Mesenchymal stem cell (in vitro differentiated cells and primary cell): ENCODE data around the gene HOXC12.

Experiments
- DNase-seq: peaks from one replicate; pipeline ENCODE4 v3.0.0-alpha.2; 2013
- H2AFZ ChIP-seq: one replicate; pipeline ENCODE4 v1.6.1; 2013; ENCODE audit warnings: low read depth, mild to moderate bottlenecking, control low read depth, inconsistent platforms, low read length, moderate library complexity
- H2AK5ac ChIP-seq: 2 replicates; pipeline ENCODE4 v1.6.1; 2013; ENCODE audit warnings: low read length, moderate library complexity, mild to moderate bottlenecking, inconsistent platforms; ENCODE audit not compliant: severe bottlenecking
- H2BK120ac ChIP-seq: one replicate; pipeline ENCODE4 v1.6.1; 2013; ENCODE audit warnings: low read depth, mild to moderate bottlenecking, inconsistent platforms, low read length, moderate library complexity
- H2BK12ac ChIP-seq, 2 experiments: one replicate each; pipeline ENCODE4 v1.6.1; 2013; ENCODE audit warnings: inconsistent platforms in 2 of 2, low read length in 2 of 2, mild to moderate bottlenecking in 2 of 2, moderate library complexity in 2 of 2, control low read depth in 1 of 2
- H2BK15ac ChIP-seq: one replicate; pipeline ENCODE4 v1.6.1; 2013; ENCODE audit warnings: mild to moderate bottlenecking, low read depth, inconsistent platforms; ENCODE audit not compliant: poor library complexity, severe bottlenecking
- H2BK5ac ChIP-seq: 2 replicates; pipeline ENCODE4 v1.6.1; 2013; ENCODE audit warnings: low read depth, mild to moderate bottlenecking, low read length, control low read depth, inconsistent platforms; ENCODE audit not compliant: poor library complexity, severe bottlenecking
- H3K14ac ChIP-seq, 2 experiments: one replicate each; pipeline ENCODE4 v1.6.1; 2013; ENCODE audit warnings: inconsistent platforms in 2 of 2, low read length in 2 of 2, control low read depth in 1 of 2, mild to moderate bottlenecking in 1 of 2, moderate library complexity in 1 of 2
- H3K18ac ChIP-seq, 2 experiments: one replicate each; pipeline ENCODE4 v1.6.1; 2013; ENCODE audit warnings: inconsistent platforms in 2 of 2, low read length in 2 of 2, control low read depth in 1 of 2, low read depth in 1 of 2, mild to moderate bottlenecking in 1 of 2
- H3K23ac ChIP-seq, 2 experiments: one replicate each; pipeline ENCODE4 v1.6.1; 2013; ENCODE audit warnings: inconsistent platforms in 2 of 2, low read length in 2 of 2, mild to moderate bottlenecking in 2 of 2, moderate library complexity in 2 of 2, control low read depth in 1 of 2
- H3K27ac ChIP-seq: 2 replicates; pipeline ENCODE4 v1.5.1; 2013; ENCODE audit warnings: mild to moderate bottlenecking, moderate library complexity, low read length, control low read depth, inconsistent platforms; ENCODE audit not compliant: poor library complexity, severe bottlenecking
- H3K27me3 ChIP-seq, 2 experiments: 2 replicates each; pipeline versions ENCODE4 v1.6.1 to v1.7.0; 2013; ENCODE audit warnings: low read length in 2 of 2, mild to moderate bottlenecking in 2 of 2, moderate library complexity in 2 of 2, control low read depth in 1 of 2, inconsistent platforms in 1 of 2; ENCODE audit not compliant: control insufficient read depth in 1 of 2, insufficient read depth in 1 of 2
- H3K36me3 ChIP-seq, 2 experiments: 2 replicates each; pipeline versions ENCODE4 v1.6.1 to v1.7.0; 2013; ENCODE audit warnings: low read length in 2 of 2, control low read depth in 1 of 2, inconsistent platforms in 1 of 2, low read depth in 1 of 2, mild to moderate bottlenecking in 1 of 2; ENCODE audit not compliant: insufficient read depth in 2 of 2, control insufficient read depth in 1 of 2
- H3K4ac ChIP-seq, 2 experiments: one replicate each; pipeline ENCODE4 v1.6.1; 2013; ENCODE audit warnings: inconsistent platforms in 2 of 2, low read length in 2 of 2, mild to moderate bottlenecking in 2 of 2, moderate library complexity in 2 of 2, control low read depth in 1 of 2, low read depth in 1 of 2
- H3K4me1 ChIP-seq: 2 replicates; pipeline ENCODE4 v1.6.1; 2013; ENCODE audit warnings: low read depth, low read length, control low read depth; ENCODE audit not compliant: control insufficient read depth, insufficient read depth
- H3K4me2 ChIP-seq: 2 replicates; pipeline ENCODE4 v1.6.1; 2013; ENCODE audit warnings: low read length, mild to moderate bottlenecking, inconsistent platforms; ENCODE audit not compliant: poor library complexity, severe bottlenecking
- H3K4me3 ChIP-seq, 2 experiments: 2 replicates each; pipeline versions ENCODE4 v1.5.1 to v1.7.0; 2013; ENCODE audit warnings: low read length in 2 of 2, mild to moderate bottlenecking in 2 of 2, control low read depth in 1 of 2, low read depth in 1 of 2; ENCODE audit not compliant: insufficient read depth in 1 of 2
- H3K79me1 ChIP-seq: replicated peaks from 2 replicates; pipeline ENCODE4 v1.6.1; 2013; ENCODE audit warnings: mild to moderate bottlenecking, control low read depth, low read length, inconsistent platforms; ENCODE audit not compliant: poor library complexity, severe bottlenecking
- H3K9ac ChIP-seq: 2 replicates; pipeline ENCODE4 v1.7.0; 2013; ENCODE audit warnings: mild to moderate bottlenecking, low read length, moderate library complexity
- H3K9me3 ChIP-seq: 2 replicates; pipeline ENCODE4 v1.7.0; 2013; ENCODE audit warnings: mild to moderate bottlenecking, low read length; ENCODE audit not compliant: control insufficient read depth
- H4K8ac ChIP-seq: one replicate; pipeline ENCODE4 v1.6.1; 2013; ENCODE audit warnings: inconsistent platforms, mild to moderate bottlenecking, low read length, moderate library complexity
- H4K91ac ChIP-seq: one replicate; pipeline ENCODE4 v1.6.1; 2013; ENCODE audit warnings: mild to moderate bottlenecking, low read length, inconsistent platforms
- WGBS: methylation state at CpG from one replicate; pipeline ENCODE4 v1.1.7; 2013; ENCODE audit warnings: mixed read lengths; 5-methylcytosine and 5-hydroxymethylcytosine counted together

The HOXC12 gene

DNA sequence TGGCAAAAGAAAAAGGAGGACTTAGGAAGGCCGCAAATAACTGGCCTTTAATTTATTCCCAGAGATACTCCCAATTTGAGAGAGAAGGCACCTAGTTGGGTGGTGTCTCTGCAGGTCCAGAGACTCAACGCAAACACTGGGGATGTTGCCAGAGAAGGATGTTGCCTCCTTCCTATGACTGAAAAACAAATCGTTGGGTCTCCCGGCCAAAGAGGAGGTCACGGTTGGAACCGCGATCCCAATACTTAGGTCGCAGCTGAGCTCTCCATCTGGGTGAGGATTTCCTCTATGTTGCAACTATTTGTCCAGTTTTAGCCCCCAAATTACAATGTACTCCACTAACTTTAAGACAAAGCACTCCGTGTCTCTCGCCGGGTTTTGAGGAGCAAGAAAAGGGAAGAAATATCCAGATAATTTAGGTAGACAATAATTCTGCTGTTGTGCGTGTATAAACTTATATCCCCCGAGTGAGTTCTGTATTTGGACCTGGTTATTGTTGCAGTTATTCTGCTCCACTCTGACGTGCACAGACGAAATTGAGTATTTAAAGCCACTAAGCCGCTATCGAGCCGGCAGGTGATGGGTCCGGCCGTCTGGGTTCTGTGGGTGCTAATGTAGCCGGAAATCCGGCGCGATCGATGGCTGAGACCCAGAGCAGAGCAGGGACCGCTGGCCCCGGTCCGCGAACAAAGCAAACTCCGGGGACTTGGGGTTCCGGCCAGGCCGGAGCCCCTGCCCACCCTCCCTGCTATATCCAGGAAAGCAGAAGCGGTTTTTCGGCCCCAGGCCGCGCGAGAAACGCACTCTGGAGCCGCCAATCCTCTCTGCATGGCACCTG is 5.7 kb downstream of the HOXC12 start:
- H2BK15ac ChIP-seq: no peak overlapping the region
- H2BK12ac ChIP-seq: no peak overlapping the region
- no peak overlapping the region for H2AK5ac ChIP-seq
- WGBS: 30% methylated on average over 38 of the region's 39 CpGs
- no peak overlapping the region for H3K18ac ChIP-seq
- peaks cover 100% of the 10 kb centered on the region in 2 experiments for H3K27me3 ChIP-seq
- H3K9me3 ChIP-seq: peaks cover 18% of the 10 kb centered on the region
- no peak overlapping the region for H3K4me3 ChIP-seq
- H3K79me1 ChIP-seq: no peaks in the 10 kb centered on the region
- H3K4me2 ChIP-seq: peak overlapping the region; percentile 32
- no peak overlapping the region for H2BK120ac ChIP-seq
- H4K91ac ChIP-seq: no peak overlapping the region
- no peak overlapping the region for H4K8ac ChIP-seq
- H3K23ac ChIP-seq: no peak overlapping the region
- H3K4me1 ChIP-seq: peaks cover 9% of the 10 kb centered on the region
- no peak overlapping the region for H3K27ac ChIP-seq
- no peak overlapping the region for H3K9ac ChIP-seq
- no peaks in the 10 kb centered on the region for H3K36me3 ChIP-seq
- no peak overlapping the region for H2BK5ac ChIP-seq
- H2AFZ ChIP-seq: no peak overlapping the region
- DNase-seq: no peak
- no peak overlapping the region for H3K4ac ChIP-seq
- no peak overlapping the region for H3K14ac ChIP-seq

DNA sequence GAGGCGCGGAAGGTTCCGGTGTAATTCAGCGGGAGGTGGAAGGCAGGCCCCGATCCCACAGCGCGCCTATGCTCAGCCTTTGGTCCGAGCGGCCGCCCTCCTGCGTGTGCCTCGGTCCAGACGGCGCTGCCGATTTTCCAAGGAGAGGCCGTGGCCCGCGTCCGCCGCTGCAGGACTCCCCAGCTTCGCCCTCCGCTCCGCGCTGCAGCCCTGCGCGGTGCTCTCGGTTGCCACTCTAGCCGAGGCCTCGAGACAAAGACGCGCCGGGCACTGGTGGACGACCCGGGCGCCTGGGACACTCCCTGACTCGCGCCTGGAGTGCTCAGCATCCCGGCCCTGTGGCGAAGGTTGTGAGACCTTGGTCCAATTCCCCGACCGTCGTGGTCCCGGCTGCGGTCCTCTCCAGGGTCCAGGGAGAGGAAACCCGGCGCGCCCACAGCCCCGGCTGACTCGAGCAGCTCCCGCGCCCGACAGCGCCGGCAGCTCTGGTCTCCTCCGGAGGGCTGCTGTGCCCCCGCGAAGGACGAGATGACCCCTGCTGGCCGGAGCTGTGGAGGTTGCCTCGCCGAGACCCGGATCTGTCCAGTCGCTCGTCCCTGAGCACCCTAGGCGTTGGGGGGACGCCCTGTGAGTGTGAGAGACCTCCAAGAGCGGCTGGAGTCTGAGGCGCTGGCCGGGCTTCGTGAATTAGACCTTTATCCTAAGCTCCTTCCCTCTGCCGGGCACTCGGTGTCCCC is 6.5 kb downstream of the HOXC12 start:
- H3K4me1 ChIP-seq: peaks cover 14% of the 10 kb centered on the region
- H2BK12ac ChIP-seq: no peak overlapping the region
- H2AFZ ChIP-seq: no peak overlapping the region

DNA sequence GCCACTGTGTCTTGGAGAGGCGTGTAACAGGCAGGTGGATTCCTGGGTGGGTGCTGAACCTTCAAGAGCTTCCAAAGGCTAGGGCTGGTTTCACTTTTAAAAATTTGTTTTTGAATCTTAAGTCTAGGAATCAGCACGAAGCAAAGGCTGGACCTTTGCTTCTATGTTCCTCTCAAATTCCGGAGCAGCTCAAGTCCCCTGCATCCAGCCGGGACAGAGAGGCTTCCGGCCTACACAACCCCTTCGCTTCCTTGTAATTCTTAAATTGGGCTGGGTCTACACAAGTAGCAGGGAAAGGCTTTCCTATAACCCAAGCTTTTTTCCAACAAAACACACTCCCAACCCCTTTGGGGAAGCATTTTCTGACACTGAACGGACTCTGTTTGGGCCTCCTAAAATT is 8.3 kb downstream of the HOXC12 start:
- H2AK5ac ChIP-seq: no peak overlapping the region
- no peaks in the 10 kb centered on the region for H3K79me1 ChIP-seq
- H3K27me3 ChIP-seq: peaks cover 100% of the 10 kb centered on the region in 2 experiments
- H3K14ac ChIP-seq: no peak overlapping the region
- 34% methylated on average over 7 of the region's 7 CpGs for WGBS
- no peak overlapping the region for H3K23ac ChIP-seq
- H2BK120ac ChIP-seq: no peak overlapping the region
- no peak overlapping the region for H3K18ac ChIP-seq
- H3K27ac ChIP-seq: no peak overlapping the region
- no peak overlapping the region for H3K9ac ChIP-seq
- H3K4ac ChIP-seq: no peak overlapping the region
- no peak overlapping the region for H2BK15ac ChIP-seq
- H3K4me2 ChIP-seq: no peak overlapping the region
- no peak overlapping the region for H2BK12ac ChIP-seq
- H3K4me1 ChIP-seq: peaks cover 19% of the 10 kb centered on the region
- H3K9me3 ChIP-seq: peaks cover 15% of the 10 kb centered on the region
- no peak for DNase-seq
- H4K91ac ChIP-seq: no peak overlapping the region
- H2AFZ ChIP-seq: no peak overlapping the region
- H2BK5ac ChIP-seq: no peak overlapping the region
- H4K8ac ChIP-seq: no peak overlapping the region
- no peaks in the 10 kb centered on the region for H3K36me3 ChIP-seq
- H3K4me3 ChIP-seq: no peak overlapping the region

More for the DNA sequence above, 6.5 kb downstream of the HOXC12 start:
- Histone ChIP-seq H3K27ac (no peak overlapping the region), H3K23ac (no peak overlapping the region), H3K14ac (no peak overlapping the region), H3K27me3 (peaks cover 100% of the 10 kb centered on the region in 2 experiments), H3K4ac (no peak overlapping the region), H4K8ac (peak overlapping the region; percentile 14), H2BK15ac (no peak overlapping the region), H4K91ac (no peak overlapping the region), H3K9me3 (peaks cover 18% of the 10 kb centered on the region), H2BK5ac (no peak overlapping the region), H3K79me1 (no peaks in the 10 kb centered on the region), H3K4me3 (peak overlapping the region in 1 of 2 experiments; percentile 34), H2AK5ac (no peak overlapping the region), H3K36me3 (no peaks in the 10 kb centered on the region), H3K9ac (no peak overlapping the region), H3K18ac (no peak overlapping the region), H3K4me2 (peak overlapping the region; percentile 32), H2BK120ac (no peak overlapping the region)
- DNase-seq: no peak
- WGBS: 3% methylated on average over 71 of the region's 72 CpGs
